NB4 (cell line): ENCODE results near the gene LZTS2.

Source experiments
- DNase-seq: peaks from one replicate; pipeline ENCODE4 v3.0.0; 2010; ENCODE audit warnings: low read depth
- H3K4me3 ChIP-seq: one replicate; pipeline ENCODE4 v1.5.1; 2011; ENCODE audit warnings: mild to moderate bottlenecking, low read depth, low read length, moderate library complexity
- CTCF ChIP-seq: IDR thresholded peaks from one replicate; pipeline ENCODE4 v1.5.1; 2012; ENCODE audit warnings: low read depth, low read length
- MAX ChIP-seq: IDR thresholded peaks from 2 replicates; pipeline ENCODE4 v1.6.1; 2011; ENCODE audit warnings: low read depth, low read length
- MYC ChIP-seq: IDR thresholded peaks from 2 replicates; pipeline ENCODE4 v1.6.1; 2011; ENCODE audit warnings: low read depth, low read length
- POLR2A ChIP-seq: IDR thresholded peaks from 2 replicates; pipeline ENCODE4 v1.6.1; 2011; ENCODE audit warnings: mild to moderate bottlenecking; ENCODE audit not compliant: insufficient read length; ENCODE audit errors: extremely low read depth

The LZTS2 gene

DNA sequence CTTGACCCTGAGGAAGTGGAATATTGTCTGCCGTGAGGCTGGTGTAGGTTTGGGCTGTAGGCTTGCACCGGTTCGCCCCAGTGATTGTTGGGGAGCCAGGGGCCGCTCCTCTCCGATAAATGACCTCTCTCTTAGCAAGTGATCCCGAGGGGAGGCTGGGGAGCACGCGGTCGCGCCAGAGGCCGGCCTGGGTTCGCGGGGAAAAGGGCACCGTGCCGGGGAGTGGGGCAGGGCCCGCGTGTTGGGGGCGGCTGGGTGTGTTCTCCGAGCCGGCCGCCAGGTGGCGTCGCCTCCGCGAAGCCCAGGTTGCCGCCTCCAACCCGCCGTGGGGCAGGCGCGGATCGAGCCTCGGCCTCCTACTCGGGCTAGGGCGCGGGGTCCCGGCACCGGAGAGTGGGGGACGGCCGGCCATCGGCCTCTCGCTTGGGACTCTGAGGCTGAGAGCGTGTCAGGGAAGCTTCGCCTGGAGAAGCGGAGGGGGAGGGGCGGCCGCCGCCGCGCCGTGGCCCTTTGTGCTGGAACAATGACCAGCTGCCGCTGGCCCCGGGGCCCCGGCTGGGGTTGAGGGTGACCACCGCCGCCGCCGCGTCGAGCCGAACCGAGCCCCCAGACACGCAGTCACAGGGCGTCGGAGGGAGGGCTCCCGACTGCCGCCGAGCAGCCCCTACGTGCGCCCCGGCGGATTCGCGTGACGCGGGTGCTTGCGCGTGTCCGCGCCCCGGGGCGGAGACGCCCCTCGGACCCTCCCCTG lies 442 bp upstream of the LZTS2 start:
- H3K4me3 ChIP-seq = peak overlapping the region; percentile 66
- DNase-seq = peak; percentile 80
- peak; percentile 50 for TF ChIP-seq MAX
- 0 out of 2 replicates have a peak, but pooled peaks have one; percentile 18 for TF ChIP-seq MYC
- TF ChIP-seq CTCF = peak; percentile 67
- no peak for TF ChIP-seq POLR2A

- no peak for TF ChIP-seq MYC
- no peak for TF ChIP-seq MAX
- no peak for TF ChIP-seq POLR2A
- no peak for TF ChIP-seq CTCF
- DNase-seq = no peak
- no peak overlapping the region for H3K4me3 ChIP-seq
Observed at GRCh38 chr10:101000127-101000914, 713 bp downstream of the LZTS2 start.

- DNase-seq = no peak
- TF ChIP-seq MAX = no peak
- no peak for TF ChIP-seq CTCF
- TF ChIP-seq POLR2A = no peak
- no peak for TF ChIP-seq MYC
- H3K4me3 ChIP-seq = no peak overlapping the region
Observed at GRCh38 chr10:101000915-101001658, 1.5 kb downstream of the LZTS2 start.

DNA sequence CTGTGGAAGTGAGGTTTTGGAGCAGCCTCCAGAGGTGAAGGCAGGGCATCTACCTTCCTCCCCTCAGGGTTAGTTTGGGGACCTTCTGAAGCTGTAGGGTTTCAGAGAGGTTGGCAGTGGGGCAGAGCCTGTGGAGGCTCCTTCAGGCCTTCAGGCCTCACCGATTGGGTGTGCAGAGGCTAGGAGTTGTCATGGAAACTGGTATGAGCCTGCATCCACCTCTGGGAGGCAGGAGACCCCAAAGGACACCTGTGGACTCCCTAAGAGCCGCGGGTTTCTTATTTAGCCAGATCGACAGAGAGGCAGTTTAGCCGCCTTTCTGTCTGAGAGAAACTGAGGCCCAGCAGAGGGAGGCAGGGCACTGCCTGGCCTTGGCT lies 2.0 kb downstream of the LZTS2 start:
- DNase-seq = no peak
- H3K4me3 ChIP-seq = no peak overlapping the region
- no peak for TF ChIP-seq POLR2A
- no peak for TF ChIP-seq MAX

DNA sequence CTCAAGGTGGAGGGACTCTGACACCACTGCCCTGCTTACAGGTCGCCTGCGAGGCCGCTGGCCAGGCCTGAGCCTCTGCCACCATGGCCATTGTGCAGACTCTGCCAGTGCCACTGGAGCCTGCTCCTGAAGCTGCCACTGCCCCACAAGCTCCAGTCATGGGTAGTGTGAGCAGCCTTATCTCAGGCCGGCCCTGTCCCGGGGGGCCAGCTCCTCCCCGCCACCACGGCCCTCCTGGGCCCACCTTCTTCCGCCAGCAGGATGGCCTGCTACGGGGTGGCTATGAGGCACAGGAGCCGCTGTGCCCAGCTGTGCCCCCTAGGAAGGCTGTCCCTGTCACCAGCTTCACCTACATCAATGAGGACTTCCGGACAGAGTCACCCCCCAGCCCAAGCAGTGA lies 2.8 kb downstream of the LZTS2 start:
- H3K4me3 ChIP-seq = no peak overlapping the region
- TF ChIP-seq MAX (no peak), MYC (no peak), CTCF (no peak), POLR2A (no peak)
- DNase-seq = no peak
